C4-2B (cell line): ENCODE data around the gene TNFRSF1B.
A peak's percentile ranks its signal among the peaks of the same experiment; 100 is the strongest.

ENCODE experiments used
- H3K27ac ChIP-seq: fragments of 450-650 bp; 2 replicates; pipeline ENCODE4 v1.5.1; 2017
- ZFX ChIP-seq: fragments of 450-650 bp; IDR thresholded peaks from 2 replicates; pipeline ENCODE4 v1.6.1; 2017
- TF ChIP-seq, protein P1 (sequence below): fragments of 450-650 bp; conservative IDR thresholded peaks from 2 replicates; pipeline ENCODE4 v1.5.1; 2017; ENCODE audit warnings: mild to moderate bottlenecking

Gene TNFRSF1B

DNA sequence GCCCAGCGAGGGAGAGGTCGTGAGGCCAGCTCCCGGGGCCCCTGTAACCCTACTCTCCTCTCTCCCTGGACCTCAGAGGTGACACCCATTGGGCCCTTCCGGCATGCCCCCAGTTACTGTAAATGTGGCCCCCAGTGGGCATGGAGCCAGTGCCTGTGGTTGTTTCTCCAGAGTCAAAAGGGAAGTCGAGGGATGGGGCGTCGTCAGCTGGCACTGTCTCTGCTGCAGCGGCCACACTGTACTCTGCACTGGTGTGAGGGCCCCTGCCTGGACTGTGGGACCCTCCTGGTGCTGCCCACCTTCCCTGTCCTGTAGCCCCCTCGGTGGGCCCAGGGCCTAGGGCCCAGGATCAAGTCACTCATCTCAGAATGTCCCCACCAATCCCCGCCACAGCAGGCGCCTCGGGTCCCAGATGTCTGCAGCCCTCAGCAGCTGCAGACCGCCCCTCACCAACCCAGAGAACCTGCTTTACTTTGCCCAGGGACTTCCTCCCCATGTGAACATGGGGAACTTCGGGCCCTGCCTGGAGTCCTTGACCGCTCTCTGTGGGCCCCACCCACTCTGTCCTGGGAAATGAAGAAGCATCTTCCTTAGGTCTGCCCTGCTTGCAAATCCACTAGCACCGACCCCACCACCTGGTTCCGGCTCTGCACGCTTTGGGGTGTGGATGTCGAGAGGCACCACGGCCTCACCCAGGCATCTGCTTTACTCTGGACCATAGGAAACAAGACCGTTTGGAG lies 23.7 kb upstream of the TNFRSF1B start:
- peak overlapping the region; percentile 15; the same call in 1 of the 2 replicates for H3K27ac ChIP-seq
- TF ChIP-seq ZFX: no peak
- TF ChIP-seq, protein P1, sequence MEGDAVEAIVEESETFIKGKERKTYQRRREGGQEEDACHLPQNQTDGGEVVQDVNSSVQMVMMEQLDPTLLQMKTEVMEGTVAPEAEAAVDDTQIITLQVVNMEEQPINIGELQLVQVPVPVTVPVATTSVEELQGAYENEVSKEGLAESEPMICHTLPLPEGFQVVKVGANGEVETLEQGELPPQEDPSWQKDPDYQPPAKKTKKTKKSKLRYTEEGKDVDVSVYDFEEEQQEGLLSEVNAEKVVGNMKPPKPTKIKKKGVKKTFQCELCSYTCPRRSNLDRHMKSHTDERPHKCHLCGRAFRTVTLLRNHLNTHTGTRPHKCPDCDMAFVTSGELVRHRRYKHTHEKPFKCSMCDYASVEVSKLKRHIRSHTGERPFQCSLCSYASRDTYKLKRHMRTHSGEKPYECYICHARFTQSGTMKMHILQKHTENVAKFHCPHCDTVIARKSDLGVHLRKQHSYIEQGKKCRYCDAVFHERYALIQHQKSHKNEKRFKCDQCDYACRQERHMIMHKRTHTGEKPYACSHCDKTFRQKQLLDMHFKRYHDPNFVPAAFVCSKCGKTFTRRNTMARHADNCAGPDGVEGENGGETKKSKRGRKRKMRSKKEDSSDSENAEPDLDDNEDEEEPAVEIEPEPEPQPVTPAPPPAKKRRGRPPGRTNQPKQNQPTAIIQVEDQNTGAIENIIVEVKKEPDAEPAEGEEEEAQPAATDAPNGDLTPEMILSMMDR: no peak

DNA sequence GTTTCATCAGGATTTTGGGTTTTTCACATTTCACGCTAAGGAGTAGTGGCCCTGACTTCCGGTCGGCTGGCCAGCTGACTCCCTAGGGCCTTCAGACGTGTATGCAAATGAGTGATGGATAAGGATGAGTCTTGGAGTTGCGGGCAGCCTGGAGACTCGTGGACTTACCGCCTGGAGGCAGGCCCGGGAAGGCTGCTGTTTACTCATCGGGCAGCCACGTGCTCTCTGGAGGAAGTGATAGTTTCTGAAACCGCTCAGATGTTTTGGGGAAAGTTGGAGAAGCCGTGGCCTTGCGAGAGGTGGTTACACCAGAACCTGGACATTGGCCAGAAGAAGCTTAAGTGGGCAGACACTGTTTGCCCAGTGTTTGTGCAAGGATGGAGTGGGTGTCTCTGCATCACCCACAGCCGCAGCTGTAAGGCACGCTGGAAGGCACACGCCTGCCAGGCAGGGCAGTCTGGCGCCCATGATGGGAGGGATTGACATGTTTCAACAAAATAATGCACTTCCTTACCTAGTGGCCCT lies 23.1 kb upstream of the TNFRSF1B start:
- H3K27ac ChIP-seq: peak overlapping the region; percentile 15
- TF ChIP-seq ZFX: no peak
- TF ChIP-seq, protein P1: no peak

DNA sequence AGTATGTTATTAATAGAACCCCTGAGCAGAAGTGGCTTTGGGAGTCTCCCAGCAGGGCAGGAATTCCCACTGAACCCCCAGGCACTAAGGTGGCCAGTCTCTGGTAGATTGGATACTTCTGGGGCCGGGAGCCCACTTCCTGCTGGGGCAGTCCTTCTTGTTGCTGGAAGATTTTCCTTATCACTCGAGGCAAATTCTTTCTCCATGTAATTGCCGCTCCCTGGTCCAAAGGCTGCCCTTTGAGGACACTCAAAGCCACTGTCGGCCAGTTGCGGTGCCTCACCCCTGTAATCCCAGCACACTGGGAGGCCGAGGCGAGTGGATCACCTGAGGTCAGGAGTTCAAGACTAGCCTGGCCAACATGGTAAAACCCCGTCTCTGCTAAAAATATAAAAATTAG lies 22.6 kb upstream of the TNFRSF1B start:
- TF ChIP-seq, protein P1: no peak
- no peak for TF ChIP-seq ZFX
- H3K27ac ChIP-seq: peak overlapping the region; percentile 15

DNA sequence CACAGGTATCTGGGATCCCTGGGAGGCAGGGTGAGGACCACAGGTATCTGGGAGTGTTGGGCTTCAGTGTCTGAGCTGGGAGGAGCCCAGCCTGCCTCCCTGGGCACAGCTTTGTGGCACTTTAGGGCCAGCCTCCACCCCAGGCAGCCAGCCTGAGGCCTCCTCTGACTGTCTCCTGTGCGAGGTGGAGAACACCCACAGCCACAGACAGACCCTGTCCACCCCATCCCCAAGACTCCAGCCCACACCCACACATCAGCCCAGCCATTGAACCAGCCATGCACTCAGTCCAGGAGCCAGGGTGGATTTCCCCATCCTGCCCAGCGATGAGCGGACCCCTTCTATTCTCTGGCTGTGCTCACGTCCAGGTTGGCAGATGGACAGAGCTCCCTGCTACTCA lies 21.8 kb upstream of the TNFRSF1B start:
- TF ChIP-seq ZFX: no peak
- TF ChIP-seq, protein P1: no peak
- H3K27ac ChIP-seq: no peak overlapping the region

DNA sequence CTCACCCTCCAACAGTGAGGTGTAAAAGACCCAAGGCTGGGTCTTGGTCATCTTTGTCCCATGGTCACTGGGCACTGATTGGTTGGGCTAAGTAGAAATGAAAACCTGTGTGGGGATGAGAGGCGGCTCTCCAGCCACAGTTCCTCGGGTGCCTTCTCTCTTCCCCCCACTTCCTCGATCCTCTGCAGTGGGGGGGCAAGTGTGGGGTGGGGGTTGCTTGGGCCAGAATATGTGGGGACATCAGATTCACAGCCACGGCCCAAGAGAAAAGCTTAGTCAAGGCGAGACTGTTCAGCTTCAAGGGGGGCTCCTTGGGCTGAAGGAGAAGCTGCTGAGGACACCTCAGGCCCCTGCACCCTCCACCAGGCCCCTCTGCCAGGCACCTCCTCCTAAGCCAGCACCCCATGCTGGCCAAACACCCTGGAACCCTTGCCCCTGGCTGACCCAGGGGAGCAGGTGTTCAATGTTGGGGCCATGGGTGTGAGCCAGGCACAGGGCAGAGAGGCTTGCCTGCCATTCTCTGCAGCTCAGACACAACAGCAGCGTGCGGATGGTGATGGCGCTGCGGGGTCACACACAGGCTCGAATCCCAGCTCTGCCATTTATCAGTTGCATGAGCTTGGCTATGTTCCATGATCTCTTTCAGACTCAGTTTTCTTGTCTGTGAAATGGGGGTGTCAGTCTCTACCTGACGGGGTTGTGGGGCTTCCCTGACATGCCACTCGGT lies 21.0 kb upstream of the TNFRSF1B start:
- TF ChIP-seq, protein P1: no peak
- TF ChIP-seq ZFX: no peak
- H3K27ac ChIP-seq: no peak overlapping the region

DNA sequence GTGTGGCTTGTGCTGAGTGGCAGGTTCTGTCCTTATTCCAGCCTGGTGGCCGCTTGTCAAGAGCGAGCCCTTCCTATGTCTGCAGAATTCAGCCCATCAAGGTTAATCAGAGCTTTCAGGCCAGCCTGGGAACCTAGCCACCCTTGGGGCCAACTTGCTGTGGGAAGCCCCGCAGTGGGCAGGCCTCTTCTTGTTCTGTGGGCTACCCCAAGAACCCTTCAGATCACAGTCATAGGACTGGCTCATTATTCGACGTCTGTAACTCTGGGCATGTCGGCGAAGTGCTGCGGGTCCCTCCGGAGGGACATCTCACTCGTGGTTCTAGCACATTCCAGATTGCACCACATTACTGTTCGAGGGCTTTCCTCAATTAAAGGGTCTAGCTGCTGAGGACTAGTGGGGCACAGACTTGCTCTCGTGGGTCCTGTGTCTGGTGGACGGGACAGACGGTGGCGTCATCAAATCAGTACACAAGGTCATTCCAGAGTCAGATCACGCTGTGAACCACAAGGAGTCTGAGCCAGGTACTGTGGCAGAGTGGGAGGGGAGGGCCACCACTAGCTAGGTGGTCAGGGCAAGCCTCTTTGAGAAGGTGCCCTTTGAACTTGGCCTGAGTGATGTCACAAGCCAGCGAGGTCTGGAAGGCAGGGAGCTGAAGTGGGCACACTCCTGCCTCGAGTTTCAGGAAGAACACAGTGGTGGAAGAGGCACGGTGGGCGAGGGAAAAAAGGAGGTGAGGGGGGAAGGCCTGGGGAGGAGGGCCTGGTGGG lies 20.3 kb upstream of the TNFRSF1B start:
- no peak overlapping the region for H3K27ac ChIP-seq
- no peak for TF ChIP-seq ZFX
- TF ChIP-seq, protein P1: no peak
